ENCODE data around the gene TMEM80.

DNA sequence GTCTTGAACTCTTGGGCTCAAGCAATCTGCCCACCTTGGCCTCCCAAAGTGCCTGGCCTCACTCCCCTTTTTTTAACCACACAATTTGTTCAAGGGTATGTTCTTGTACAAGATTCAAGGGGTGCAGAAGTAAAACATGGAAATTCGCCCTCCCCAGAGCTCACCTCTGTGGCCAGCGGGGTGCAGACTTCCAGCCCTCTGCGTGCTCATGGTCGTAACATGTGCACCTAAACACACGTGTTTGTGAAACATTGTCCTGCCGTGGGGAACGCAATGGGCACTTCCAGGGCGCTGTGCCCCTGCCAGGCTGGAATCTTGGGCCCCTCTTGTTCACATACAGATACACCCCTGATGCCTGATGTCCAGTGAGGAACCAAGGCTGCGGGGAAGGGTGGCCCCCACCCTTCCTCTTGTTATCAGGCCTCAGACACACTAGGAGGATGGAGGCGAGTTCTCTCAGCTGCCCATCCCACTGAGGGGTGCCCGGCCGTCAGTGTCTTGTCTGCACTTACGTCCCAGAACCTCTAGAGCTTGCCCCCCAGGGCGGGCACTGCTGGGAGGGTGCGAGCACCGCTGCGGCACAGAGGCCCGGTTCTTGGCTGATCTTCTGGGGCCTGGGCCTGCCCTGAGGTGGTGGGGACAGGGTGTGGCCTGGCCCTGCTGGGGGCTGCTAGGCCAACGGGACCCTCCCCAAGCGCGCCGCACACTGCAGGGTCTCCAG is 6.3 kb downstream of the TMEM80 start:
- TF ChIP-seq POLR2A (IDR thresholded peaks at IDR 0.05) (no peak), CTCF (IDR thresholded peaks at IDR 0.05) (no peak)

Measured in tibial nerve (tissue), 3 donors.